Inferior parietal cortex (tissue), 1 donor: Measurements from ENCODE around the gene EIF1.
"Not testable (repeated sequence)": the region's sequence is repeated elsewhere in the genome, so short reads cannot be mapped to it uniquely, and the experiment has no call there.

Experiments
- DNase-seq: peaks from one replicate; pipeline ENCODE4 v3.0.0-alpha.2; 2016; ENCODE audit errors: extremely low spot score

EIF1 gene

DNA sequence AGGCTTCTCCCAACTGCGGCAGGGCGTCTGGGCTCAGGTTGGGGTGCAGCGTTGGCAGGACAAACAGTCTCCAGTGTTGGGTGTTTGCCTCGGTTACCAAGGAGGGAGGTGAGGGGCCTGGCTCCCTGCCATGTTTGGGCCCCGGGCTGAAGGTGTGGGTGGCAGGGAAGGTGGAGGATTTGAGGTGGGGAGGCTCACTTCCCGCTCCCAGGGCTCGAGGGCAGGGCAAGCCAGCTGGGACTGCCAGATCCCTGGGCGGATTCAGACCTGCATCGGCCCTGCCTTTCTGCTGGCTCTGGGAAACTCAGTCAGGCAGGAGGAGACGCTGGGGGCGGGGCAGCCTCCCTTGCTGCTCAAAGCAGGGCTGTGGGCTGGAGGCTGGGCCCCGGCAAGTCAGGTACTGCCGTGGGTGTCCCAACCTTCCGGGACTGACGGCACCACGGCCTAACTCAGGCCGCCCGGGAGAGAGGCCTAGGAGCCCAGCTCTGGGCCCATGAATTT, 33.0 kb upstream of the EIF1 start:
- DNase-seq: no peak

GRCh38 chr17:41656249-41657023, 32.2 kb upstream of the EIF1 start:
- DNase-seq: no peak

GRCh38 chr17:41657176-41657754, 31.4 kb upstream of the EIF1 start:
- DNase-seq: no peak

DNA sequence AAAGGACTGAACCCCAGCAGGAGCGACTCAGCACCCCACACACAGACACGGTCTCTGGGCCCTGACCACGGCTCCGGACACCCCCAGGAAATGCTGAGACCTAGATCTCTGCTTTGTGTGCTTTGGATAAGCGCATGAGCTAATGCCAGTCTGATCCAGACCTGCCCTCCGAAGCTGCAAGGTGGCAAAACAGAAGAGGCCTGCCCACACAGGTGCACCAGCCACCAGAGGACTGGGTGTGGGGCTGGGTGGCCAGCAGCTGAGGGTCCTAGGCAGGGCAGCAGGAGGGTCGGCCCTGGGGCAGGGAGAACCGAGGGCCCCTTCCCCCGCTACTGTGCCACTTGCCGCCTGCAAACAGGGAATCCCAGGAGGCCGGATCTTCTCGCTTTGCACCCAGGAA, 30.7 kb upstream of the EIF1 start:
- no peak for DNase-seq

GRCh38 chr17:41658846-41659245, 29.8 kb upstream of the EIF1 start:
- no peak for DNase-seq

- DNase-seq: no peak
These were observed 29.1 kb upstream of the EIF1 start for GRCh38 chr17:41659427-41660212.

GRCh38 chr17:41660221-41660711, 28.4 kb upstream of the EIF1 start:
- DNase-seq: no peak

- DNase-seq: no peak
These were observed 25.1 kb upstream of the EIF1 start for GRCh38 chr17:41663451-41664171.

GRCh38 chr17:41664172-41664457, 24.6 kb upstream of the EIF1 start:
- DNase-seq: no peak

- DNase-seq: no peak
These were observed 23.8 kb upstream of the EIF1 start for GRCh38 chr17:41664587-41665565.

GRCh38 chr17:41665566-41666236, 23.0 kb upstream of the EIF1 start:
- DNase-seq: peak; percentile 90

DNA sequence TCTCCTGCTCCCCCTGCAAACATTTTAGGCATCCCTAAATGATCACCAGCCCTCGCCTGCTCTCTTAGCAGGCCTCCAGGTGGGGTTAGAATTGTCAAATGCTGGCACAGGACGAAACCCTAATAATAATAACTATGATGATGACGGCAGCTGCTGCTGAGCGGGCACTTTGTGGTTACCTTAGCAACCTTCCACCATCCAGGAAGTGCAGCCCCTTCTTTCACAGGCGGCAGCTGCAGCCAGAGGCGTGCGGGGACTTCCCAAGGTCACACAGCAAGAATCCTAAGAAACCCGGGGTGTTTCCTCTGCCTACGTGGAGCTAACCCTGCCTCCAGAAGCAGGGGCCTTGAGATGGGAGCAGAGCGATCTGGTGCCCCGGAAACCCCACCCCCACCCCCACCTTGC, 22.4 kb upstream of the EIF1 start:
- DNase-seq: no peak

DNA sequence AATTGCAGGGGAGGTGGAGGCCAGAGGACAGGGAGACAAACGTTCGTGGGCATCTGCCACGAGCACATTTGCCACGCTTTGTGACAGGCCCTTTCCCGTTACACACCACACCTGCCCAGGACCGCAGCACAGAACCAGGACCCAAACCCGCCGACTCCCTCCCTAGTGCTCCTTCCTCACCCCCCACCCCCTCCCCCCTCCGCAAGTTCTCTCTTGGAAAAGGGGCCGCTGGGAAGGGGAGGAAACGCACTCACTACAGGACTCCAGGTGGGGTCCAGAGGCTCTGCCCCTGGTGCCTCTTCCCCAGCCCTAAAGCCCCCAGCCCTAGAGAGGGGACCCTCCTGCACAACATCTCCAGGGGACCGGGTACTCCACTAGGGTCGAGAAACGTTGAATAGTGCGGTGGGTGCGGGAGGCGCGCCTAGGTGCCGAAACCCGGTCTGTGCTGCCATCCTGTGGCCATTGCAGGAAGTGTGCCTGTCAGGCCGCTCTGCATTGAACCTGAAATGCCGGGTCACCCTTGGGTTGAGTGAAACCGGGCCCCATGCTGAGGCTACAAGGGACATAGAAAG, 21.9 kb upstream of the EIF1 start:
- peak; percentile 83 for DNase-seq

DNA sequence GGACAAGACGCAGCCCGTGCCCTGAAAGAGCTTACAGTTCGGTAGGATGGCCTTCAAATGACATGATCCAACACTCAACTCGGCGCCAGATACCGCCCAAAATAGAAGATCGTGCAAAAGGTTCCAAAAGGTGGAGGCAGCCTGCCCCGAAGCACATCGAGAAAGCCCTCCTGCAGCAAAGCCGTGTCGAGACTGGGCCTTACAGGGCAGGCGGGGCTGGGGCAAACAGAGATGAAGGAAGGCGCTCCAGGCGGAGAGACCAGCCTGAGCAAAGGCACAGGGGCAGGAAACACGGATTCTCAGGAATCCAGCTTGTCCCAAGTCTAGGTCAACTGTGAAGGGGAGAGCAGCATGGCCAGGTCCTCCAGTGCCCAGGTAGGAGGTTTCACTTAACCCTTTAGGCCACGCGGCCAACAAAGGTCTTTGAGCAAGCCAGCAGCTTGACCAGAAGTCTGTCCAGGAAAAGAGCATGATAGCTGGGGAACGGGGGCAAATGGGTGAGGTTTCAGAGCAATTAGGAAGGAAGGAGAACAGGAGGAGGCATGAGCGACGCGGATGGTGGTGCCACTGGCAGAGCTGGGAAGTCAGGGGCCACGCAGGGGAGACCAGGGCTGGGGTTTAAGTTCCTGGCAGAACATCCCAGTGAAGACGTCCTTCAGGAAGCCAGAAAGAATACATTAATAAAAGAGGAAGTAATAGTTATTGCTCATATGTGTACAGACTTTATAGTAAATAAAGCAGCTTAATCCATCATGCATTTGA, 21.2 kb upstream of the EIF1 start:
- no peak for DNase-seq

- no peak for DNase-seq
These were observed 16.5 kb upstream of the EIF1 start for GRCh38 chr17:41672153-41672552.

DNA sequence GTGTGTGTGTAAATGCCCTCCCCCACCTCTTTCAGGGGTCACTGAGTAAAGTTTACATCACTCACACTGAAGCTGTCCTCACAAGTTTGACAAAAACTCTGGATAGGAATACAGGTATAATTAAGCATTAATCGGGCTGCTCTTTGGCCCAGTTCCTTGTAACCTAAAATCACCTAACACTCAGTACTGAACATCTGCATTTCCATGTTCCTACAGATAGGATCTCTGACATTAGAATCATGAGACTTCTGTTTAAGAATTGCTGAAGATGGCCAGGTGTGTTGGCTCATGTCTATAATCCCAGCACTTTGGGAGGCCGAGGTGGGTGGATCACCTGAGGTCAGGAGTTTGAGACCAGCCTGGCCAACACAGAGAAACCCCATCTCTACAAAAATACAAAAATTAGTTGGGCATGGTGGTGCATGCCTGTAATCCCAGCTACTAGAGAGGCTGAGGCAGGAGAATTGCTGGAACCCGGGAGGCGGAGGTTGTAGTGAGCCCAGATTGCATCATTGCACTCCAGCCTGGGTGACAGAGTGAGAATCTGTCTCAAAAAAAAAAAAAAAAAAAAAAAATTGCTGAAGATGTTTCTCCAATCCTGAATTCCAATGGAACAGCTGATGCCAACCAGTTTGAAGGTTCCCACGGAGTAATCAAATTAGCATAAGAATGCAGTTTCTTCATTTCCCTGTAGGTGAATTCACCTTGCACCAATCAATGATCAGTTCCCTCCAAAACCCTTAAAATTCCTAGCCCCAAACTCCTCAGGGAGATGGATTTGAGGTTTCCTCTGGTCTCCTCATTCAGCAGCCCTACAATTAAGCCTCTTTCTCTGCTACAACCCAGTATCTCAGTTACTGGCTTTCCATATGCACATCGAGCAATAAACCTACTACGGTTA, 13.3 kb upstream of the EIF1 start:
- not testable (repeated sequence) for DNase-seq

GRCh38 chr17:41676058-41676419, 12.6 kb upstream of the EIF1 start:
- DNase-seq: no peak

DNA sequence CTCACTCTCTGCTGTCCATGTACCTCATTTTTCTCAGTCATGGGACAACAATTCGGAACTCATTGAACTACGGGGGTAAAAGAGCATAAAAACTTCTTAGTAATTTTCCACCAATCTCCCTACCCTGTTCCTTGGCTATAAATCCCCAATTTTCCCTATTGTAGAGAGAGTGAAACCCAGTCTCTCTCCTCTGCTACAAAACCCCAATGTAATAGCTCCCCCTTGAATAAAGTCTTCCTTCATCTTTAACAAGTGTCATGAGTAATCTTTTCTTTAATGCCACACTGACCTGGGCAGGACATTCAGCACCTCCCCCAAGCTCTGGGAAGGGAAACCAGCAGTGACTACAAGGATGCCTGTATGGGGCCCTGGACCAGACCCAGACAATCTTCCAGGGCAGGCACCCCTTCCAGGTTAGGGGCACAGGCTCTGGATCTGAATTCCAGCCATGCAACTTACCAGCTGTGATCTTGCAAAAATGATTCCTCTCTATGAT, 10.2 kb upstream of the EIF1 start:
- no peak for DNase-seq
